Measurements from ENCODE around the gene PLK2. TPM values are rescaled to one million over a fixed set of nuclear protein-coding genes. Genes with fewer than 3 reads are reported as not detected.

PLK2 gene
- total and polyA plus RNA-seq, 9 of the 15 experiments (the other 6 are each of a cell fraction or from before 2014, with no cell fraction given): 0.58 TPM; not detected in 8

- H4K20me1 ChIP-seq (replicated peaks; ENCODE audit: control insufficient read depth, insufficient read depth, low read length): no peaks in the 10 kb centered on the region
- no peaks in the 10 kb centered on the region for H3K4me1 ChIP-seq (replicated peaks in 1 of 2; ENCODE audit: control insufficient read depth in 2 of 2, insufficient read depth in 2 of 2, low read length in 2 of 2)
- H3K4me3 ChIP-seq: no peak overlapping the region
- no peak overlapping the region for H3K4me2 ChIP-seq (ENCODE audit: insufficient read depth, low read length)
- H3K9me3 ChIP-seq (replicated peaks; ENCODE audit: control insufficient read depth, insufficient read depth, low read depth, low read length): no peaks in the 10 kb centered on the region
- DNase-seq (ENCODE audit: extremely low read depth in 1 of 4, low spot score in 3 of 4) (no peak), FAIRE-seq (no peak), ATAC-seq (no peak)
- intact Hi-C loops (cut with micrococcal nuclease): no loop called here
- H3K27ac ChIP-seq (ENCODE audit: extremely low read depth, low read depth, low read length): no peak overlapping the region
- no TSS peak for BruUV-seq (replicated peaks)
- no peak overlapping the region for H2AFZ ChIP-seq (ENCODE audit: low read depth, low read length)
- CTCF ChIA-PET (ENCODE audit: low intra/inter-chr PET ratio): no interaction called here
- no peaks in the 10 kb centered on the region for H3K9me1 ChIP-seq (ENCODE audit: control insufficient read depth, insufficient read depth, low read length)
- H3K36me3 ChIP-seq (ENCODE audit: control insufficient read depth, insufficient read depth, low read length): no peaks in the 10 kb centered on the region
- no peaks in the 10 kb centered on the region for H3K27me3 ChIP-seq (ENCODE audit: control insufficient read depth in 2 of 2, insufficient read depth in 2 of 2, low read length in 2 of 2)
- TF ChIP-seq ZNF512 (tag; IDR thresholded peaks at IDR 0.05) (no peak), KLF1 (tag; IDR thresholded peaks at IDR 0.05) (no peak), RBBP5 (IDR thresholded peaks at IDR 0.05; ENCODE audit: borderline replicate concordance, insufficient read depth, low read length, poor library complexity, severe bottlenecking) (no peak), FOXK1 (CRISPR knock-in tag; IDR thresholded peaks at IDR 0.05; ENCODE audit: borderline replicate concordance) (no peak)
- H3K9ac ChIP-seq (ENCODE audit: insufficient read depth in 1 of 2, low read depth in 2 of 2, low read length in 2 of 2): no peak overlapping the region
- 5% methylated on average over 2 of the region's 2 CpGs for WGBS (ENCODE audit: insufficient coverage, low coverage, missing lambda C conversion rate)
- no peaks in the 10 kb centered on the region for H3K79me2 ChIP-seq (ENCODE audit: control insufficient read depth, insufficient read depth, low read length)
- POLR2A ChIA-PET: no interaction called here
- in situ Hi-C loops (cut with MboI): loop anchor here (10.0 to 25.0 kb wide), 3 partner anchors 683 to 1175 kb away; partner anchors contain the start of gene ACTBL2
Measured at GRCh38 chr5:58469896-58470295, 10.0 kb upstream of the PLK2 start.
